ENCODE results near the gene GRHPR. TPM values are rescaled to one million over a fixed set of nuclear protein-coding genes. Genes with fewer than 3 reads are reported as not detected.

Gene GRHPR
- total and polyA plus RNA-seq, 2 donors = 52.2 to 122 TPM

DNA sequence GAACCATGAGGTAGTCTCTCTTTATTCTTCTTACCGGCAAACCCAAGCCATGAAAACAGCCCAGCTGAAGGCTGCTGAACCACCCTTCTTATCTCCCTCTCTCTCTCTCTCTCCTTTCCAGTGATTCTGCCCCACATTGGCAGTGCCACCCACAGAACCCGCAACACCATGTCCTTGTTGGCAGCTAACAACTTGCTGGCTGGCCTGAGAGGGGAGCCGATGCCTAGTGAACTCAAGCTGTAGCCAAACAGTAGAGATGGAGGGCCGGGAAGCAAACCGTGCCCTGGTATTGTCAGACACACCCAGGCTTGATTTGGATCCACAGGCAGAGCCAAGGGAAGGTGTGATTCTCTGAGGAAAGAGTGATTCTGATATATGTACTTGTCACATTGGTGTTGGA, 14.0 kb downstream of the GRHPR start:
- H3K27ac ChIP-seq (ENCODE audit: low read depth) = no peak overlapping the region
- H3K36me3 ChIP-seq (ENCODE audit: insufficient read depth) = peaks cover 2% of the 10 kb centered on the region
- 94% methylated on average over 5 of the region's 5 CpGs for WGBS
- no peak for DNase-seq (ENCODE audit: extremely low spot score)
- H3K4me1 ChIP-seq (ENCODE audit: insufficient read depth) = no peaks in the 10 kb centered on the region
- H3K4me3 ChIP-seq (ENCODE audit: low read depth, low read length) = no peak overlapping the region

DNA sequence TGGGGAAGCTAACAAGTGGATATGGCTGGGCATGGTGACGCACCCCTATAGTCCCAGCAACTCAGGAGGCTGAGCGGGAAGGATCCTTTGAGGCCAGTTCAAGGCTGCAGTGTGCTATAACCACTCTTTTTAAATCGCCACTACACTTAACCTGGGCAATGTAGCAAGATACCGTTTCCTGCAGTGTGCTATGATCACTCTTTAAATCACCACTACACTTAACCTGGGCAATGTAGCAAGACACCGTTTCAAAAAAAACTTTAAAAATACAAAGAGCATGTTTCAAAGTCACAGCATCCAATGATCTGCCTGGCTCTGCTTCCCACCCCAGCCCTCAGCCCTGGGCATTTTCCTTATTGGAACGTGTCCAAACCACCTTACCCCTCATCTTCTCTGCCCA, 14.5 kb downstream of the GRHPR start:
- Histone ChIP-seq H3K4me1 (ENCODE audit: insufficient read depth) (no peaks in the 10 kb centered on the region), H3K4me3 (ENCODE audit: low read depth, low read length) (no peak overlapping the region), H3K27ac (ENCODE audit: low read depth) (no peak overlapping the region), H3K36me3 (ENCODE audit: insufficient read depth) (peaks cover 2% of the 10 kb centered on the region)
- 94% methylated on average over 6 of the region's 6 CpGs for WGBS
- no peak for DNase-seq (ENCODE audit: extremely low spot score)

DNA sequence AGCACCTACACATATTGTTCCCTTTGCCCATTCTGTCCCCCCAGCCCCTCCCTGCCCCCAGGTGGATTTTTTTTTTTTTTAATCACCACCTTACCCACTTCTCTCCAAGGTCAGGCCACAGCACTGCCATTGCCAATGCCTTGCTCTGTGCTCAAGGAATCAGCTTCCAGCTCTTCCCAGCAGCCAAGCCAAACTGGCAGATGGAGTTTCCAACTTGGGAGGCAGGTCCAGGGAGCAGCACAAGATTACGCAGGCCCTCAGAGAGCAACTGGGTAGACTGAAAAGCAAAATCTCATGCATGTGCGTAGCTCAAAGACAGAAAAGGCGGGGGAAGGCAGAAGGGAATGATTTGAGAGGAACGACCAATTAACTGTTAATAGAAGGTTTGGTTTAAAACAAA, 15.1 kb downstream of the GRHPR start:
- no peak overlapping the region for H3K4me3 ChIP-seq (ENCODE audit: low read depth, low read length)
- DNase-seq (ENCODE audit: extremely low spot score) = no peak
- no peak overlapping the region for H3K27ac ChIP-seq (ENCODE audit: low read depth)
- peaks cover 2% of the 10 kb centered on the region for H3K36me3 ChIP-seq (ENCODE audit: insufficient read depth)
- H3K4me1 ChIP-seq (ENCODE audit: insufficient read depth) = no peaks in the 10 kb centered on the region
- 92% methylated on average over 4 of the region's 4 CpGs for WGBS

DNA sequence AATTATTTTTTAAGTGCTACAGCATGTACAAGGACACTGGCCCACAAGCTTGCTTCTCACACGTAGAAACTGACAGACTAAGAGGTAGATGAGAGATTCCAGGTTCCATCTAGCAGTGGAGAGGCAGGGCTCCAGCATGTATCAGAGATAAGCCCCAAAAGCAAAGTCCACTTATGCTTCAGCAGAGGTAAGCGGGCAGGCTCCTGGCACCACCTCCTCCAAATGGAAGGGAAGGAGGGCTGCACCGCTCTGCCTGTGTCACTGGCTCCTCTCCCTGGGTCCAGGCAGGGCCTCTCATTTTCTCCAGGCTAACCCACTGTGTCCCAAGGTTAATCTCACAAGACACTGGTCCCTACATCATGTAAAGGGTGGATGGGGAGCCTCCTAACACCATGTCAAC, 15.9 kb downstream of the GRHPR start:
- no peak overlapping the region for H3K27ac ChIP-seq (ENCODE audit: low read depth)
- no peak overlapping the region for H3K4me3 ChIP-seq (ENCODE audit: low read depth, low read length)
- peaks cover 2% of the 10 kb centered on the region for H3K36me3 ChIP-seq (ENCODE audit: insufficient read depth)
- no peak for DNase-seq (ENCODE audit: extremely low spot score)
- no peaks in the 10 kb centered on the region for H3K4me1 ChIP-seq (ENCODE audit: insufficient read depth)
- 87% methylated on average over 3 of the region's 3 CpGs for WGBS

DNA sequence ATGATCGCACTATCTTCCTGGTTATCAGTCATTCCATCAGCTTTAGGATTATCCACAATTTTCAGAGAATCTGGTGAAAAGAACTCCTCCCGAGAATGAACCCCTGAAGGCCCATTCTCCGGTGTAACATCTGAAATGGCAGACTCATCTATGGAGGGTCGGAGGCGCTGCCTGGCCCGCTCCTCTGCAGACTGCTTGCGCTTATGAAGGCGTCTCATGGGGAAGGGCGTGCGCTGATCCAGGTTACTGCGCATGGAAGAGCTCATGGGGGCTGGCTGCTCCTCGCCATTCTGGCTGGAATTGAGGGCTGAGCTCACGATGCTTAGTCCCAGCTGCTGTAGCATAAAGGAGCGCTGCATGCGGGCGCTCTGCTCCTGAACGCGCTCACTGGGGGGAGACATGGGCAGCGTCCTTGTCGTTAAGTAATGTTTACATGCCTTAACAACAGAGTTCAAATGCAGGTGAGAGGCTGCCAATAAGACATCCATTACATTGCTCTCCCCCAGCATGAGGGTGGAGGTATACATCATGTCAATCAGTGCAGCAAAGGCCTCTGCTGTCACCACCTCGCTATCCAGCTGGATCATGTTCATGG, 19.4 kb downstream of the GRHPR start:
- 90% methylated on average over 21 of the region's 21 CpGs for WGBS
- Histone ChIP-seq H3K36me3 (ENCODE audit: insufficient read depth) (peaks cover 2% of the 10 kb centered on the region), H3K27ac (ENCODE audit: low read depth) (no peak overlapping the region), H3K4me3 (ENCODE audit: low read depth, low read length) (no peak overlapping the region), H3K4me1 (ENCODE audit: insufficient read depth) (peaks cover 3% of the 10 kb centered on the region)
- DNase-seq (ENCODE audit: extremely low spot score) = no peak

DNA sequence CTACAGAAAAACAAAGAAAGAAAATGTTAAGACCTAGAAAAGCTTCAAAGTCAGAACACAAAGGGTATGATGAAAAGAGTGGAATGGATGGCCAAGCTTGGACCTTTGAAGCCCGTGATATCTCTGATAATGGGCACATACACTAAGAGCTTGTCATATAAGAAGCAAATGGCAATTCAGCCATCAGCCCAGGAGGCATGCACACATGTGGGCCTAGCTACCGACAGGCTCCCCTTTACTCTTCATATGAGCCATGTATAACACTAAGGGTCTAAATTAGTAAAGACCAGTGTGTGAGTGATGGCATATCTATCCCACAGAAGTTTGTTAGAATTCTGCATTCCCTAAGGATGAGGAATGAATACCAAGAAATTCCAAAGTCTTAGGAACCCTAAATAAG, 20.1 kb downstream of the GRHPR start:
- no peak for DNase-seq (ENCODE audit: extremely low spot score)
- 89% methylated on average over 2 of the region's 2 CpGs for WGBS
- H3K27ac ChIP-seq (ENCODE audit: low read depth) = no peak overlapping the region
- H3K4me3 ChIP-seq (ENCODE audit: low read depth, low read length) = no peak overlapping the region
- peaks cover 3% of the 10 kb centered on the region for H3K4me1 ChIP-seq (ENCODE audit: insufficient read depth)
- peaks cover 2% of the 10 kb centered on the region for H3K36me3 ChIP-seq (ENCODE audit: insufficient read depth)

DNA sequence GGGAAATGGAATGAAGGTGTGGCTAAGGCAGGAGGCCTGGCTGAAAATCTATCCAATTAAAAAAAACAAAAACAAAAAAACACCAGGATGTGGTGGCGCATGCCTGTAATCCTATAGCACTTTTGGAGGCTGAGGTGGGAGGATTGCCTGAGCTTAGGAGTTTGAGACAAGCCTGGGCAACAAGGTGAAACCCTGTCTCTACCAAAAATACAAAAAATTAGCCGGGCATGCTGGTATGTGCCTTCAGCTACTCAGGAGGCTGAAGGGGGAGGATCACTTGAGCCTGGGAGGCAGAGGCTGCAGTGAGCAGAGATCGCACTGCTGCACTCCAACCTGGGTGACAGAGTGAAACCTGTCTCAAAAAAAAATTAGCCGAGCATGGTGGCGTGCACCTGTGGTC, 21.1 kb downstream of the GRHPR start:
- no peak overlapping the region for H3K27ac ChIP-seq (ENCODE audit: low read depth)
- H3K36me3 ChIP-seq (ENCODE audit: insufficient read depth) = no peaks in the 10 kb centered on the region
- H3K4me3 ChIP-seq (ENCODE audit: low read depth, low read length) = no peak overlapping the region
- peaks cover 3% of the 10 kb centered on the region for H3K4me1 ChIP-seq (ENCODE audit: insufficient read depth)
- no peak for DNase-seq (ENCODE audit: extremely low spot score)
- 98% methylated on average over 5 of the region's 5 CpGs for WGBS

DNA sequence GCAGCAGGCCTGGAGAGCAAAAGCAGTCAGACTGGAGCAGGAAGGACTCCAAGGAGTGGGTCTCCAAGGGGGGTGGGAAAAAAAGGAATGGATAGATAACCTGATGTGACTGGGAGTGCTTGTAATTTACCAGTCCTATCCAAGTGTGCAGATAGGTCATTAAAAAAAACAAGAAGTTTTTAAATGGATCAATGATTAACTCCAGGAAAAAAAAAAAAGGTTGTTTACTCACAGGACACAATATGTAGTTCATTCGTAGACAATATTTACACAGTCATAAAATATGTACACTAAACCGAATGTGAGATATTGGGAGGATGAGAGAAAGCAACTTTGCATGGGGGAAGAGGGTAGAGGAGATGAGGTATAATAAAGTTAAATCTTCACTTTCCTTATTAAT, 22.4 kb downstream of the GRHPR start:
- WGBS = 55% methylated on average over 2 of the region's 2 CpGs
- Histone ChIP-seq H3K36me3 (ENCODE audit: insufficient read depth) (no peaks in the 10 kb centered on the region), H3K4me1 (ENCODE audit: insufficient read depth) (peaks cover 3% of the 10 kb centered on the region), H3K27ac (ENCODE audit: low read depth) (no peak overlapping the region), H3K4me3 (ENCODE audit: low read depth, low read length) (no peak overlapping the region)
- no peak for DNase-seq (ENCODE audit: extremely low spot score)

DNA sequence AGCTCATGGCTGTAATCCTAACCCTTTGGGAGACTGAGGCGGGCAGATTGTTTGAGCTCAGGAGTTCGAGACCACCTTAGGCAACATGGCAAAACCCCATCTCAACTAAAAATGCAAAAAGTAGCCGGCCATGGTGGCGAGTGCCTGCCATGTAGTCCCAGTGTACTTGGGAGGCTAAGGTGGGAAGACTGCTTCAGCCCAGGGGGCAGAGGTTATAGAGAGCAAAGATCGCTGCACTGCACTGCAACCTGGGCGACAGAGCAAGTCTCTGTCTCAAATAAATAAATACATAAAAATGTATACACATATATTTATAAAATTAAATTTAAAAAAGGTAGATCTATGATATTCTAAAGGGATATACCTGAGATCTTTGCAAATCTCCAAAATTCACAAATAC, 23.3 kb downstream of the GRHPR start:
- 97% methylated on average over 6 of the region's 6 CpGs for WGBS
- no peak overlapping the region for H3K4me3 ChIP-seq (ENCODE audit: low read depth, low read length)

DNA sequence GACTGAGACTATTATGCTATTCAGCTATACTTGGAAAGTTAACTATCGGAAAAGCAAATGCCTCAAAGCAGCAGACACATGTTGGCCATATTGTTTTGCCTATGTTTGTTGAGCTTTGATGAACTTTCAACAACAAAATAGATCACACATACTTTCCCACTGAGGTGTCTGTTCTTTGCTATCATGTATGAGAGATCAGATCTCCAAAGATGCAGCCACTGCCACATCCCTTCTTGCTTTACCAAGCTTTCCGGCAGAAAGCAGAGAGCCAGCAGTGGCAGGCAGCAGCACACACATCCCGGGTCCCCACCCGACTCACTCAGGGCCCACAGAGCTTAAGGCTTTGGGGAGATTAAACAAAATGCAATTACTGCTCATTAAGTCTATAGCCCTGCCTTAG, 23.9 kb downstream of the GRHPR start:
- no peak for DNase-seq (ENCODE audit: extremely low spot score)
- Histone ChIP-seq H3K4me3 (ENCODE audit: low read depth, low read length) (no peak overlapping the region), H3K27ac (ENCODE audit: low read depth) (no peak overlapping the region), H3K36me3 (ENCODE audit: insufficient read depth) (no peaks in the 10 kb centered on the region), H3K4me1 (ENCODE audit: insufficient read depth) (peaks cover 3% of the 10 kb centered on the region)
- WGBS = 82% methylated on average over 4 of the region's 4 CpGs

More for the DNA sequence above, 23.3 kb downstream of the GRHPR start:
- peaks cover 3% of the 10 kb centered on the region for H3K4me1 ChIP-seq (ENCODE audit: insufficient read depth)
- no peaks in the 10 kb centered on the region for H3K36me3 ChIP-seq (ENCODE audit: insufficient read depth)
- no peak overlapping the region for H3K27ac ChIP-seq (ENCODE audit: low read depth)
- DNase-seq (ENCODE audit: extremely low spot score) = no peak

DNA sequence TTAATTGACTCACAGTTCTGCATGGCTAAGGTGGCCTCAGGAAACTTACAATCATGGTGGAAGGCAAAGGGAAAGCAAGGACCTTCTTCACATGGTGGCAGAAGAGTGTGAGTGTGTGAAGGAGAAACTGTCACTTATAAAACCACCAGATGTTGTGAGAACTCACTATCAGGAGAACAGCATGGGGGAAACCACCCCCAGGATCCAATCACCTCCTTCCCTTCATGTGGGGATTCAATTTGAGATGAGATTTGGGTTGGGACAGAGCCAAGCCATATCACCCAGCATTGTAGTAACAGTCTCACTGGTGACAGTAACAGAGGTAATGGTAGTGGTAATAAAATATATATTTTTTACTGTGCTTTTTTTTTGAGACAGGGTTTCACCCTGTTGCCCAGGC, 24.6 kb downstream of the GRHPR start:
- H3K4me3 ChIP-seq (ENCODE audit: low read depth, low read length) = no peak overlapping the region
- no peaks in the 10 kb centered on the region for H3K36me3 ChIP-seq (ENCODE audit: insufficient read depth)
- peaks cover 3% of the 10 kb centered on the region for H3K4me1 ChIP-seq (ENCODE audit: insufficient read depth)
- no peak overlapping the region for H3K27ac ChIP-seq (ENCODE audit: low read depth)
- DNase-seq (ENCODE audit: extremely low spot score) = no peak

DNA sequence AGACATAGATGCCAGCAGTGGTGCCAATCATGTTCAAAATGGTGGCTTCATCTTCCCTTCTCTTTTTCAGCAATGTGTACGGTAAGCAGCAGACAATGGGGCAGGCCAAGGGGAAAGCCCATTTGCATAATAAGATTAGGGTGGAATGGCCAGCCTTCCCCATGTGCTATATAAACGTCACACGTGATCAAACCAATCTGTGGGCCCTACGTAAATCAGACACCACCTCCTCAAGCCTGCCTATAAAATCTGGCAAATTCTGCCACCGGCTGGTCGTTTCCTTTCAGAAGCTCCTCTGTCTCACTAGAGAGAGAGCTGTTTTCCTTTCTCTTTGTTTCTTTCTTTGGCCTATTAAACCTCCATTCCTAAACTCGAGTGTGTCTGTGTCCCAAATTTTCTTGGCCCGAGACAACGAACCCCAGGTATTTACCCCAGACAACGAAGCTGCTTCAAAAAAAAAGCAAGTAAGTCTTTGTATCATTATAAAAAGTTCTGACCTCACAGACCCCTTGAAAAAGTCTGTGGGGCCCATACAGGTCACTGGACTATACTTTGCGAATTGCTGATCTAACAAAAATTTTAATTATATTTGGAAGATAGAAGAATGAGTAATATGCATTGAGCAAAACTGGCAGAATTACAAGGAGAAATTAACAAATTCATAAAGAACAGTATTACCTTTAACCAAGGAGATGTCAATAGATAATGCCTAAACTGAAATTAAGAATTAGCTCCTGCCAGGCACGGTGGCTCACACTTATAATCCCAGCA, 27.6 kb downstream of the GRHPR start:
- no peak for DNase-seq (ENCODE audit: extremely low spot score)
- H3K36me3 ChIP-seq (ENCODE audit: insufficient read depth) = no peaks in the 10 kb centered on the region
- no peak overlapping the region for H3K4me3 ChIP-seq (ENCODE audit: low read depth, low read length)
- no peak overlapping the region for H3K27ac ChIP-seq (ENCODE audit: low read depth)
- peaks cover 3% of the 10 kb centered on the region for H3K4me1 ChIP-seq (ENCODE audit: insufficient read depth)
- WGBS = 56% methylated on average over 12 of the region's 12 CpGs

DNA sequence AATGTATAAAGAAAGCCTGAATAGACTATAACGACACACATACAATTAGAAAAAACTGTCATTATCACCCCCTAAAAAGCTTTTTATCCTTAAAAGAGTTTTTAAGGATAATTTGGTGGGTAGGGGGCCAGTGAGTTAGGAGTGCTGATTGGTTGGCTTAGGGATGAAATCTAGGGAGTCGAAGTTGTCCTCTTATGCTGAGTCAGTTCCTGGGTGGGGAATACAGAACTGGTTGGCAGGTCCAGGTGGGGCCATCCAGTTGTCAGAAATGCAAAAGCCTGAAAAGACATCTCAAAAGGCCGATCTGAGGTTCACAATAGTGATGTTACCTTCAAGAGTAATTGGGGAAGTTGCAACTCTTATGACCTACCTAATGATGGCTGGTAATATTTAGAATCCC, 29.1 kb downstream of the GRHPR start:
- no peak overlapping the region for H3K27ac ChIP-seq (ENCODE audit: low read depth)
- H3K4me1 ChIP-seq (ENCODE audit: insufficient read depth) = peaks cover 3% of the 10 kb centered on the region
- no peak overlapping the region for H3K4me3 ChIP-seq (ENCODE audit: low read depth, low read length)
- 59% methylated on average over 3 of the region's 3 CpGs for WGBS
- DNase-seq (ENCODE audit: extremely low spot score) = no peak
- no peaks in the 10 kb centered on the region for H3K36me3 ChIP-seq (ENCODE audit: insufficient read depth)

DNA sequence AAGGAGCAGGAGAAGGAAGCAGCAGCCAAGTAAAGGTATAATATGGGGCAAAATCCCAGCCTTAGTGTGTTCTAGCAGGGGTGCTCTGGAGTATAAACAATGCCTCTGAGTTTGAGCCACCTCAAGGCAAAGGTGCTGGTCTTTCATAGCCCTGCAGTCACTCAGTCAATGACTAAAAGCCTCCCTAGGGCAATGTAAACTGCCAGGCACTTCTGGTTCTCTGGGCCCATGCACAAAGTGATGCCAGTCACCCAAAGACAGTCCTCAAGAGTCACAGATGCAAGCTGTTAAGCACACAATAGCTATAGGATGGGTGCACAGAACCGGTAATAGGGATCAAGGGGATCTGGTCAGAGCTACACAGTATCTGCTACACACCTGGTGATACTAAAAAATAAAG, 30.1 kb downstream of the GRHPR start:
- no peak for DNase-seq (ENCODE audit: extremely low spot score)
- H3K4me1 ChIP-seq (ENCODE audit: insufficient read depth) = peaks cover 4% of the 10 kb centered on the region
- no peak overlapping the region for H3K4me3 ChIP-seq (ENCODE audit: low read depth, low read length)
- H3K36me3 ChIP-seq (ENCODE audit: insufficient read depth) = no peaks in the 10 kb centered on the region
- no peak overlapping the region for H3K27ac ChIP-seq (ENCODE audit: low read depth)
- 76% methylated on average over 1 of the region's 1 CpG for WGBS

Data from urinary bladder (tissue), 4 donors.